IMR-90 (cell line): ENCODE measurements around the gene ATP6V1G1. TPM values are rescaled to one million over a fixed set of nuclear protein-coding genes. Genes with fewer than 3 reads are reported as not detected.

ENCODE experiments used
- ATAC-seq: fragments of 200-7000 bp; cut with Tn5 transposase; 2 replicates; pipeline ENCODE4 v1.9.1; 2020; ENCODE audit warnings: low read depth, mild to moderate bottlenecking, moderate library complexity
- BruUV-seq: library from RNA; stranded (reverse); fragments of 400-500 nt; replicated peaks from 2 replicates; lab custom pipeline; 2021; lab: Mats Ljungman, UMichigan
- CTCF ChIA-PET: fragments of 300-600 bp; formaldehyde crosslinking; extraction: SDS; loops from one replicate; lab custom pipeline; 2021; ENCODE audit warnings: antibody characterized with exemption; lab: Yijun Ruan, JAX
- POLR2A ChIA-PET: fragments of 300-600 bp; sonication (Branson Sonifier 250); formaldehyde crosslinking; loops from one replicate; lab custom pipeline; 2022; ENCODE audit warnings: antibody characterized with exemption; ENCODE audit not compliant: unreplicated experiment; lab: Charles Lee
- DNase-seq: peaks from one replicate; pipeline ENCODE4 v3.0.0; 2013
- H2AFZ ChIP-seq: replicated peaks from 2 replicates; pipeline ENCODE3; 2013; ENCODE audit warnings: low read length, mild to moderate bottlenecking; ENCODE audit not compliant: poor library complexity
- H2AK5ac ChIP-seq: 2 replicates; pipeline ENCODE4 v1.6.1; 2013; ENCODE audit warnings: low read depth, low read length, inconsistent platforms
- H2AK9ac ChIP-seq: replicated peaks from 2 replicates; pipeline ENCODE3; 2013; ENCODE audit warnings: mild to moderate bottlenecking, low read depth, low read length, moderate library complexity; ENCODE audit not compliant: poor library complexity
- H2BK120ac ChIP-seq: 2 replicates; pipeline ENCODE4 v1.6.1; 2013; ENCODE audit warnings: low read depth, low read length, inconsistent platforms
- H2BK15ac ChIP-seq: 3 replicates; pipeline ENCODE4 v1.6.1; 2013; ENCODE audit warnings: low read depth, low read length, inconsistent platforms
- H2BK20ac ChIP-seq: 2 replicates; pipeline ENCODE4 v1.6.1; 2013; ENCODE audit warnings: low read depth, mild to moderate bottlenecking, inconsistent platforms, low read length, moderate library complexity
- H2BK5ac ChIP-seq: 2 replicates; pipeline ENCODE4 v1.6.1; 2013; ENCODE audit warnings: mild to moderate bottlenecking, low read depth, low read length, inconsistent platforms; ENCODE audit not compliant: poor library complexity, severe bottlenecking
- H3K14ac ChIP-seq: replicated peaks from 2 replicates; pipeline ENCODE4 v1.6.1; 2013; ENCODE audit warnings: low read depth, low read length, inconsistent platforms
- H3K18ac ChIP-seq: 2 replicates; pipeline ENCODE4 v1.6.1; 2013; ENCODE audit warnings: low read depth, low read length, control low read depth
- H3K23ac ChIP-seq: 2 replicates; pipeline ENCODE4 v1.6.1; 2013; ENCODE audit warnings: low read depth, low read length, inconsistent platforms
- H3K27ac ChIP-seq: 2 replicates; pipeline ENCODE4 v1.5.1; 2013; ENCODE audit warnings: mild to moderate bottlenecking, control low read depth, low read length; ENCODE audit not compliant: insufficient read depth
- H3K27me3 ChIP-seq: 2 replicates; pipeline ENCODE4 v1.6.1; 2013; ENCODE audit warnings: low read length; ENCODE audit not compliant: control insufficient read depth, insufficient read depth
- H3K36me3 ChIP-seq: 2 replicates; pipeline ENCODE4 v1.6.1; 2013; ENCODE audit warnings: low read length, mixed read lengths; ENCODE audit not compliant: control insufficient read depth, insufficient read depth
- H3K4ac ChIP-seq: 2 replicates; pipeline ENCODE4 v1.6.1; 2013; ENCODE audit warnings: low read depth, low read length, inconsistent platforms
- H3K4me1 ChIP-seq: 2 replicates; pipeline ENCODE4 v1.6.1; 2013; ENCODE audit warnings: low read length, mixed read lengths; ENCODE audit not compliant: control insufficient read depth, insufficient read depth
- H3K4me2 ChIP-seq: 2 replicates; pipeline ENCODE4 v1.6.1; 2013; ENCODE audit warnings: low read depth, mild to moderate bottlenecking, control low read depth, low read length, moderate library complexity
- H3K4me3 ChIP-seq: 2 replicates; pipeline ENCODE4 v1.5.1; 2013; ENCODE audit warnings: low read depth, mild to moderate bottlenecking, control low read depth, low read length, moderate library complexity; ENCODE audit not compliant: insufficient read depth
- H3K56ac ChIP-seq: 2 replicates; pipeline ENCODE4 v1.6.1; 2013; ENCODE audit warnings: low read length, inconsistent platforms; ENCODE audit not compliant: insufficient read depth; ENCODE audit errors: extremely low read depth
- H3K79me1 ChIP-seq, 2 experiments: 2 replicates each; pipeline ENCODE4 v1.6.1; 2013; ENCODE audit warnings: low read length in 2 of 2, inconsistent platforms in 1 of 2, low read depth in 1 of 2
- H3K9ac ChIP-seq: 2 replicates; pipeline ENCODE4 v1.6.1; 2013; ENCODE audit warnings: low read depth, low read length, control low read depth
- H3K9me1 ChIP-seq: 2 replicates; pipeline ENCODE4 v1.6.1; 2013; ENCODE audit warnings: low read length, inconsistent platforms; ENCODE audit not compliant: insufficient read depth
- H3K9me3 ChIP-seq: 2 replicates; pipeline ENCODE4 v1.6.1; 2013; ENCODE audit warnings: low read length; ENCODE audit not compliant: control insufficient read depth, insufficient read depth
- H4K20me1 ChIP-seq: 2 replicates; pipeline ENCODE4 v1.6.1; 2013; ENCODE audit warnings: low read length, inconsistent platforms; ENCODE audit not compliant: insufficient read depth
- H4K5ac ChIP-seq: 2 replicates; pipeline ENCODE4 v1.6.1; 2013; ENCODE audit warnings: mild to moderate bottlenecking, low read depth, low read length, control low read depth
- H4K8ac ChIP-seq, 2 experiments: 2 replicates each; pipeline ENCODE4 v1.6.1; 2013; ENCODE audit warnings: low read depth in 2 of 2, low read length in 2 of 2, control low read depth in 1 of 2, inconsistent platforms in 1 of 2
- H4K91ac ChIP-seq: 2 replicates; pipeline ENCODE4 v1.6.1; 2013; ENCODE audit warnings: low read depth, low read length, inconsistent platforms; ENCODE audit not compliant: insufficient read depth
- CEBPB ChIP-seq: IDR thresholded peaks from 2 replicates; pipeline ENCODE4 v1.6.1; 2012; ENCODE audit warnings: low read depth, low read length, improper control_type of control experiment
- CTCF ChIP-seq: conservative IDR thresholded peaks from 2 replicates; pipeline ENCODE4 v1.5.1; 2012; ENCODE audit warnings: mild to moderate bottlenecking, low read depth, low read length, improper control_type of control experiment
- ELK1 ChIP-seq: fragments of 150-350 bp; IDR thresholded peaks from 2 replicates; pipeline ENCODE4 v1.6.1; 2016; ENCODE audit warnings: low read depth, mild to moderate bottlenecking, low read length, moderate library complexity, borderline replicate concordance
- FOS ChIP-seq: fragments of 150-350 bp; IDR thresholded peaks from 2 replicates; pipeline ENCODE4 v1.6.1; 2016; ENCODE audit warnings: low read depth, low read length
- MAFK ChIP-seq: IDR thresholded peaks from 2 replicates; pipeline ENCODE4 v1.6.1; 2012; ENCODE audit warnings: low read depth, low read length, improper control_type of control experiment
- MAZ ChIP-seq: IDR thresholded peaks from 2 replicates; pipeline ENCODE4 v1.6.1; 2012; ENCODE audit warnings: low read depth, mild to moderate bottlenecking, low read length, improper control_type of control experiment, moderate library complexity, borderline replicate concordance
- MXI1 ChIP-seq: IDR thresholded peaks from 2 replicates; pipeline ENCODE4 v1.6.1; 2012; ENCODE audit warnings: low read depth, mild to moderate bottlenecking, low read length, moderate library complexity, borderline replicate concordance
- POLR2A ChIP-seq: IDR thresholded peaks from 2 replicates; pipeline ENCODE4 v1.6.1; 2012; ENCODE audit warnings: mild to moderate bottlenecking, low read depth, low read length
- RCOR1 ChIP-seq: IDR thresholded peaks from 2 replicates; pipeline ENCODE4 v1.6.1; 2012; ENCODE audit warnings: mild to moderate bottlenecking, low read length, improper control_type of control experiment; ENCODE audit not compliant: insufficient replicate concordance
- RFX5 ChIP-seq: IDR thresholded peaks from 2 replicates; pipeline ENCODE4 v1.8.0; 2012; ENCODE audit warnings: low read depth, mild to moderate bottlenecking, low read length, moderate library complexity
- SMC3 ChIP-seq: fragments of 150-350 bp; IDR thresholded peaks from 2 replicates; pipeline ENCODE4 v1.6.1; 2016; ENCODE audit warnings: low read depth, mild to moderate bottlenecking, antibody characterized with exemption, low read length, moderate library complexity
- WGBS, 2 experiments: methylation state at CpG; one replicate each; pipeline versions ENCODE4 v1.1.5 to v1.1.7; 2013; ENCODE audit warnings: missing lambda C conversion rate in 2 of 2; ENCODE audit not compliant: insufficient read length in 1 of 2; ENCODE audit errors: extremely low coverage in 2 of 2; 5-methylcytosine and 5-hydroxymethylcytosine counted together
- dilution Hi-C: fragments of 300-500 bp; cut with HindIII; formaldehyde crosslinking; loops from one replicate; pipeline ENCODE4 v1.14.3; 2018; ENCODE audit warnings: low sequenced_read_pairs; ENCODE audit not compliant: unreplicated experiment
- in situ Hi-C: fragments of 300-500 bp; cut with MboI; formaldehyde crosslinking; loops from 3 replicates; pipeline ENCODE4 v1.14.3; 2019; ENCODE audit warnings: low sequenced_read_pairs, inconsistent platforms, mixed read lengths
- intact Hi-C: fragments of 100-400 bp; cut with micrococcal nuclease; formaldehyde crosslinking; loops from 2 replicates; pipeline ENCODE4 v1.10.0; 2022
- polyA plus RNA-seq, 3 experiments: library from polyadenylated mRNA; depleted of rRNA; stranded (reverse); fragments of >200 nt; gene quantifications; 2 replicates each; pipeline ENCODE4 v1.2.3, GENCODE V29; 2012; ENCODE audit warnings: low replicate concordance in 1 of 3
- total RNA-seq: library from RNA; depleted of rRNA; stranded (reverse); fragments of >200 nt; gene quantifications from 2 replicates; pipeline ENCODE4 v1.2.3, GENCODE V29; 2012

ATP6V1G1 gene
- total and polyA plus RNA-seq, 2 of the 4 experiments (the other 2 are of a cell fraction), result 52.0 to 70.9 TPM

- TF ChIP-seq ELK1 (no peak), RFX5 (no peak), SMC3 (no peak; the same call in 1 of the 2 replicates)
Measured at GRCh38 chr9:114588651-114589526, 1.3 kb downstream of the ATP6V1G1 start (continued).

GRCh38 chr9:114590328-114590727, 2.8 kb downstream of the ATP6V1G1 start:
- Histone ChIP-seq H4K20me1 (peaks cover 63% of the 10 kb centered on the region), H3K27me3 (no peaks in the 10 kb centered on the region), H4K91ac (no peak overlapping the region), H3K4me1 (peaks cover 7% of the 10 kb centered on the region; the same call in 1 of the 2 replicates), H4K5ac (no peak overlapping the region), H2AK5ac (no peak overlapping the region), H3K4me2 (no peak overlapping the region), H2AK9ac (no peak overlapping the region), H3K4me3 (no peak overlapping the region), H3K9me1 (peaks cover 11% of the 10 kb centered on the region; the same call in 1 of the 2 replicates), H2BK5ac (no peak overlapping the region), H3K18ac (no peak overlapping the region), H3K79me1 (peaks cover 20 to 67% of the 10 kb centered on the region in 2 experiments), H3K9me3 (no peaks in the 10 kb centered on the region), H2BK15ac (no peak overlapping the region), H4K8ac (no peak overlapping the region), H2AFZ (no peak overlapping the region), H3K36me3 (peaks cover 21% of the 10 kb centered on the region), H3K14ac (no peak overlapping the region), H3K23ac (no peak overlapping the region), H3K9ac (no peak overlapping the region), H3K4ac (no peak overlapping the region), H2BK20ac (no peak overlapping the region), H3K56ac (no peak overlapping the region), H2BK120ac (no peak overlapping the region), H3K27ac (no peak overlapping the region)
- WGBS, 2 experiments, result no CpG with 5 or more reads among the region's 6 CpGs
- dilution Hi-C loops (no loop called here), in situ Hi-C loops (no loop called here), intact Hi-C loops (no loop called here)
- ATAC-seq (no peak), DNase-seq (no peak)
- BruUV-seq, result no TSS peak
- ChIA-PET POLR2A (no interaction called here), CTCF (interaction anchor here (1.0 kb wide), 1 partner anchor 33 kb away, joined by 3 read pairs; no protein-coding TSS in a partner anchor)
- TF ChIP-seq CEBPB, result no peak
- no peak for TF ChIP-seq ELK1
- TF ChIP-seq MAZ, result no peak
- no peak for TF ChIP-seq RCOR1
- no peak for TF ChIP-seq POLR2A
- no peak for TF ChIP-seq MXI1
- TF ChIP-seq CTCF, result no peak
- TF ChIP-seq FOS, result no peak
- no peak for TF ChIP-seq MAFK
